ENCODE results near the gene ZDHHC18. TPM values are rescaled to one million over a fixed set of nuclear protein-coding genes. Genes with fewer than 3 reads are reported as not detected.
A peak's percentile ranks its signal among the peaks of the same experiment; 100 is the strongest.

Gene ZDHHC18
- total RNA-seq, 3 donors from 2014 or later = 22.8 to 30.5 (median 26.9) TPM

DNA sequence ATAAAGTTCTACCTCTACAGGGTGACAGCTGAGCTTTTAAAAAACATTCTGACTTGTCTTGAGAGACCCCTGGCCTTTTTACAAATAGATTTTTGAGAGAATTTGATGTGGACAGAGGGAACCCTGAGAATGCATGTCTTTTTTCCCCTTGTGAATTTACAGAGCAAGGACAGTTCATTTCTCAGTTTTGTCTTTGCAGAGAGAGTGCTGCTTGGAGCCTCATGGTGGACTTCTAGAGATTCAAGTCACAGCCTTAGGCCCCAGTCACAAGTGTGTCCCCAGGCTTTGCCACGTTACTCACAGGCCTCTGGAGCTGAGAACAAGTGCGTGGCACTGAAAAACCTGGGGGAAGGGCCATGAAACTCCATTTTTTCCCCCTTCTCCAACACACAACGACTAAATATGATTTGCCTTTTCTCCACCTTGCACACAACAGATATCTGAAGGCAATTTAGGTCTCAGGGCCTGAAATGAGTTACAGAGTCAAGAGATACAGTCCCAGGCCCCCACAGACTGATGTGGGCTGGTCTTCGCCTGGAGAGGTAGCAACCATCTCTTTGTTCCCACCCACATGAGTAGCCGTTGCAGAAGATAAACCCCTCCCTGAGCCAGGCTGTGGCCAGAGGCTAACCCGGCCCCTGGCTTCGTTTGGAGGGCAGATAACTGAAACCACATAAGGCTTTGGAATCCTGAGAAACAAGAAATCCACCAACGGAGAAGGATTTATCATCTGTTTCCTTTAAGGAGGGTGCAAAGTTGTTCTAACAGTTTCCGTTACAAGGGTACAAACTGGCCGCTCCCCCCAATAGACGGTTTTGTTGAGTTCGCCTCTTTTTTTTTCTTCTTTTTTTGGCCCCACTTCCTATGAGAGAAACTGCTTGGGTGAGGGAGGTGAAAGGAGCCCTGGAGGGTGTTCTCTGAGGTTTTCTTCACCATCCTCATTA is 39.8 kb upstream of the ZDHHC18 start:
- ATAC-seq (peak; percentile 10), DNase-seq (peak; percentile 60 to 68 (median 66))
- peaks cover 49% of the 10 kb centered on the region for H3K4me1 ChIP-seq (ENCODE audit: low read depth)
- TF ChIP-seq CTCF (IDR thresholded peaks at IDR 0.05) = no peak
- no peaks in the 10 kb centered on the region for H3K9me3 ChIP-seq
- H3K4me3 ChIP-seq = no peak overlapping the region
- no peaks in the 10 kb centered on the region for H3K36me3 ChIP-seq (ENCODE audit: low read depth)
- intact Hi-C loops (cut with DNase I, micrococcal nuclease) = loop anchor here (5.0 to 10.0 kb wide), 3 partner anchors 92 to 184 kb away; partner anchors contain the start of gene ARID1A (in 1 of the 2)

GRCh38 chr1:26787381-26787705 is 39.1 kb upstream of the ZDHHC18 start:
- ATAC-seq (peak; percentile 29), DNase-seq (no peak)
- intact Hi-C loops (cut with DNase I, micrococcal nuclease) = loop anchor here (5.0 to 10.0 kb wide), 3 partner anchors 93 to 185 kb away; partner anchors contain the start of gene ARID1A (in 1 of the 2)
- Histone ChIP-seq H3K36me3 (ENCODE audit: low read depth) (no peaks in the 10 kb centered on the region), H3K4me3 (peak overlapping the region; percentile 64), H3K4me1 (ENCODE audit: low read depth) (peaks cover 49% of the 10 kb centered on the region), H3K9me3 (no peaks in the 10 kb centered on the region)
- no peak for TF ChIP-seq CTCF (IDR thresholded peaks at IDR 0.05)

DNA sequence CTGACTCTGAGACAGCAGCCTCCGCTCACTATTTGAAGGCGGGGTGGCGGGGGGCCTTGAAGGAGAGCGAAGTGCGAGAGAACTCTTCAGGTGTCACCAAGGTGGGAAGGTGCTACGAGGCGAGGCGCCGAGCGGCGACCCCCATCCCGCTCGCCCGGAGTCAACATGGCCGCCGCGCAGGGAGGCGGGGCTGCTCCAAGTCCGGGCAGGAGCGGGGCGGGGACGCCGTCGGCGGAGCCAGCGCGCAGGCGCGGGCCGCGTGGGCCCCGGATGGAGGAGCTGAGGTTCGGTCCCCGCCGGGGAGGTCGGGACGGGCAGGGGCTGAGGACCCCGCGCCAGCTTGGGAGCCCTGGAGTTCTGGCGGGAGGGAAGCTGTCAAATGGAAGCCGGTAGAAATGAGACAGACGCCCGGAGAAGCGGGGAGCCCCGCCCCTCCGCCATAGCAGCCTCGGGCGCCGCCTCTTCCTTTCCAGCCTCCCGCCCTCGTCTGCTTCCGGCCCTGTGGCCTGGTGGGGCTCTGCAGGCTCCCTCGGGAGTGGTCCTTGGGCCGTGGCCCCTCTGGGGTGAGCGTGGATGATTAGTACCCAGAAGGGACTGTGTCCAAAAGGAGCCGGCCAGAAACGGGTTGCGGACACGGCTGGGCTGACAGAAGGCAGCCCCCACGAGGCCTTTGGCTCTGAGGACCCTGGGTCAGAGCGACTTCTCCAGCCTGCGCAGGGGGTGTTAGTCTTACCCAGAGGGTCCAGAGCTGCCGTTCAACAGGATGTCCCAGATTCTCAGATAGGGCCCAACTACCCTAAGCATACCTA is 38.6 kb upstream of the ZDHHC18 start, which contains the start of gene PIGV:
Gene PIGV, plus strand, starts transcription at position 245 of the 809 bp plus-strand sequence. CDS start 2,866 bp downstream, outside the sequence.
- H3K4me3 ChIP-seq = peak within 1 kb of the TSS; percentile 64
- peak; percentile 91 to 93 (median 93) for DNase-seq
- H3K36me3 ChIP-seq (ENCODE audit: low read depth) = no peaks in the 10 kb centered on the region
- peaks cover 47% of the 10 kb centered on the region for H3K4me1 ChIP-seq (ENCODE audit: low read depth)
- intact Hi-C loops (cut with DNase I, micrococcal nuclease) = loop anchor here (5.0 to 10.0 kb wide), 3 partner anchors 93 to 186 kb away; partner anchors contain the start of gene ARID1A (in 1 of the 2)
- ATAC-seq = peak; percentile 89
- H3K9me3 ChIP-seq = no peaks in the 10 kb centered on the region
- no peak for TF ChIP-seq CTCF (IDR thresholded peaks at IDR 0.05)

- Histone ChIP-seq H3K36me3 (ENCODE audit: low read depth) (no peaks in the 10 kb centered on the region), H3K4me3 (peak overlapping the region; percentile 64), H3K9me3 (no peaks in the 10 kb centered on the region), H3K4me1 (ENCODE audit: low read depth) (peaks cover 41% of the 10 kb centered on the region)
- intact Hi-C loops (cut with DNase I, micrococcal nuclease) = loop anchor here (5.0 to 10.0 kb wide), 3 partner anchors 94 to 186 kb away; partner anchors contain the start of gene ARID1A (in 1 of the 2)
- ATAC-seq (no peak), DNase-seq (no peak)
- no peak for TF ChIP-seq CTCF (IDR thresholded peaks at IDR 0.05)
These were observed 38.0 kb upstream of the ZDHHC18 start for GRCh38 chr1:26788515-26788785.

GRCh38 chr1:26788836-26789611 is 37.5 kb upstream of the ZDHHC18 start:
- Histone ChIP-seq H3K9me3 (no peaks in the 10 kb centered on the region), H3K4me3 (peak overlapping the region; percentile 64), H3K4me1 (ENCODE audit: low read depth) (peaks cover 36% of the 10 kb centered on the region), H3K36me3 (ENCODE audit: low read depth) (no peaks in the 10 kb centered on the region)
- peak; percentile 83 to 90 (median 86) for DNase-seq
- peak; percentile 88 for TF ChIP-seq CTCF (IDR thresholded peaks at IDR 0.05)
- intact Hi-C loops (cut with DNase I, micrococcal nuclease) = loop anchor here (5.0 to 10.0 kb wide), 3 partner anchors 94 to 187 kb away; partner anchors contain the start of gene ARID1A (in 1 of the 2)
- ATAC-seq = peak; percentile 72
